Stimulated activated naive CD8-positive, alpha-beta T cell treated with anti-CD3 and anti-CD28 coated beads, Interleukin-15, Interleukin-2, amounts not matched to agents 100 U/mL and 50 U/mL, for 24 hours (primary cell): ENCODE data around the gene GBA3.

Source experiments
- ATAC-seq: fragments of 150-1000 bp; cut with Tn5 transposase; one replicate; pipeline ENCODE4 v1.10.0; 2021
- DNase-seq: peaks from one replicate; pipeline ENCODE4 v3.0.0; 2021

The GBA3 gene

DNA sequence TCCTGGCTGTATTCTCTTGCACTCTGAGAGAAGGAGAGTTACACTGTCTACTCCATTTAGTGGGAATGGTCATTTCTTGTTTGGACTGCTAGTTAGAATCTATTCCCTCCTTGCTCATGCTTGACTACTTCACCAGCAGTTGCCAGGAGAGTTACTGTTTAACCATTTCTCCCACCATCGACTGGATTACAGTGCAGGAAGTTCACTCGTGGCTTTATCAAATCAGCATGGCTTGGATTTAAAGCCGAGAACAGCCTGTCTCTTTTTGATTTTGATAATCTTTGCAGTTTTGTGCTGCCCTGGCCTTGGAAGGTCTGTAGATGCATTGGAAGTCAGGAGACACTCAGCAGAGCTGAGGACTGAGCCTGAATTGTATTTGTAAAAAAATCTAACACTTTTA, 3.2 kb downstream of the GBA3 start:
- ATAC-seq (no peak), DNase-seq (no peak)

DNA sequence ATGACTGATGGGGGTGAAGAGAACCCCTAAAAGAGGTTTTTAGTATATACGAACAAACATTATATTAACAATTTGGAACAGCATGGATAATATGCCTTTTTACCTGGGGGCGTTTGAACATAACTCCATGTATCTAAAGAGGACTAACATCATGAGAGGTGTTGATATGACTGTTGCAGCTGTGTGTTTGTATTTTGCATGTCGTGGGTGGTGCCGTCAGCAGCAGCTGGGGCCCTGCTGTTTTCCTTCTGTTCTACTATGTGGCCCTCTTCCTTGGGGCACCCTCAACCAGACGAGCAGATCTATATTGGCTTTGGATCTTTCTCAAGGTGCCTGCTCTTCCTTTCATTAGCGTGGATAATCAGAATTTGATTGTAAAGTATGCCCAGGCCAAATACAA, 11.2 kb downstream of the GBA3 start:
- no peak for ATAC-seq
- DNase-seq: no peak

DNA sequence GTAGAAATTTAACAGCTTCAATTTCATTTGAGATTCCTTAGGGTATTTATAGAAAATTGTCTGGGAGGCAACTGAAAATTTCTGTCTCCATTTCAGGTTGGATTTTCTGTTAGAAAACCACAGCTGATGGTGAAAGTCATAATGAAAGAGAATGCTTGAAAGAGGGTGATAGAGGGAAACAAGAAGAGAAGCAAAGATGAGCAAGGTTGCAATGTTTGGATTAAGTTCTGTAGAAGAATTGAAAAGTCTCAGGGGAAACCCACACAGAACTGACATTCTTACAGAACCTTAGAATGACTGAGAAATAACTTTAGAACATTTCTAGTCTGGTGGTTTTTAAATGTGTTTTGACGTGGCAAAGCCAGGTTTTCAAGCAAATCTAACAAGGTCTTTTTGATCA, 14.7 kb downstream of the GBA3 start:
- DNase-seq (no peak), ATAC-seq (no peak)

DNA sequence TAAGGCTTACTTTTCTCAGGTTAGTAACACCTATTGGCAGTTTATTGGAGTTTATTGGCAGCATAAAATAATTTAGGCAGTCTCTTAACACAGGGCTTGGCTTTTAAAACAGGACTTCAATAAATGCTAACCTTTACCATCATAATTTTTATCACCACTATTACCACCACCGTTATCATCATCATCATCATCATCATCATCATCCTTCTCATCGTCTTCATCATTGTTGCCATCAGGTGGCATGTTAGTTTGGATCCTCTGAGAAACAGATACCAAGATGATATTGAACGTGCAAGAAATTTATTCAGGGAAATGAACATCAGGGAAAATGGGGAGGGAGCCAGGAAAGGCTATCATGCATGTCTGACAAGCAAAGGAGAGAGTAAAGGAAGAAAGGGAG, 16.2 kb downstream of the GBA3 start:
- ATAC-seq: no peak

DNA sequence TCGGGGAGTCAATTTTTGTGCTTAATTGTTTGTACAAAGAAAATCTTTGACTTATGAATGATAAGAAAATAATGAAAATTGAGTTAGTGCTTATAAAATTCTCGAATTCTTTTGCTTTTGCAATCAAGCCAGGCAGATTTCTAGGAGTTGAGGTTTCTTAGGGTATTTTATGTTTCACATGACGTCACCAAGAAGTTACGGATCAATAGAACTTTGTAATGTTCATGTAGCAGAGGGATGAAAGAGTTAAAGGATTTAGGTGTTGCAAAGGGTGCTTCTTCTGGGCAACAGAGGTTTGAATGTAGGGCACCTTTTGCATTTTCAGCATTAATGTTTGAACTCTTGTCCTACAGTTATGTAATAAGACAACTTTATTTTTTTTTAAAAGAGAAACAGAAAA, 19.4 kb downstream of the GBA3 start:
- DNase-seq: no peak
- no peak for ATAC-seq

More for the DNA sequence above, 16.2 kb downstream of the GBA3 start:
- DNase-seq: no peak

DNA sequence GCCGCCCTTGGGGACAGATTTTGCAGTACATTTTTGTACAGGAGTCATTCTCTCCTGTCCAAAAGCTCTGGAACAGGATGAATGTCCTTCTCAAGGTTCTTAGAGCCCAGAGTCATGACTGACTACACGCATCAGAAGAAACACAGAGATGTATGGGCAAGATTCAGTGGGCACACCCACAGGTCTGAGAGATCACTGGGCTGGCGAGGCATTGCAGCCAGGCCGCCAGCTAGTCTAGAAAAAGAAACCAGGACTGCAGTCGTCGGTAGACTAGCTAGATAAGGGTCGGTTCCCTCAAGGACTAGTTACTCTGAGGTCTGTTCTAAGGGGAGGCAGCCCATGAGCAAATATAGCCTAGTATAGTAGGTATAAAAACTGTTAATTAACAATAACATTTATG, 19.8 kb downstream of the GBA3 start:
- DNase-seq: no peak
- ATAC-seq: no peak

DNA sequence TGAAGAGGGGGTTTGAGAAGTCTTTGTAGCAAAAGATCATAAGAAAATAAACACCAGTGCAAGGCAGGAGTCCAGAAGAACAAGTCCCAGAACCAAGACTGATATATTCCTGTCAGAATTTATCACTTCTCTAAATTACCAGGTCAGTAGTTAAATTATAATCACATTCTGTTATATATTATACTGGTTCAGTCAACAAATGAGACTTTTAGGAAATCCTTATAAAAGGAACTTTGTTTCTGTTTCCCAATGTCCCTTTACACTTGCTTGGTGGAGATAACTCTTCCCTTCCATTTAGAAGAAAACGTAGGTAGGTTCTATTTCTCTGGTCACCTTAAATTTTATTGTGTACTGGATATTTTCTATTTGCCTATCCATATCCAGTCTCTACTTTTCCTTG, 21.1 kb downstream of the GBA3 start:
- DNase-seq: no peak
- ATAC-seq: no peak

DNA sequence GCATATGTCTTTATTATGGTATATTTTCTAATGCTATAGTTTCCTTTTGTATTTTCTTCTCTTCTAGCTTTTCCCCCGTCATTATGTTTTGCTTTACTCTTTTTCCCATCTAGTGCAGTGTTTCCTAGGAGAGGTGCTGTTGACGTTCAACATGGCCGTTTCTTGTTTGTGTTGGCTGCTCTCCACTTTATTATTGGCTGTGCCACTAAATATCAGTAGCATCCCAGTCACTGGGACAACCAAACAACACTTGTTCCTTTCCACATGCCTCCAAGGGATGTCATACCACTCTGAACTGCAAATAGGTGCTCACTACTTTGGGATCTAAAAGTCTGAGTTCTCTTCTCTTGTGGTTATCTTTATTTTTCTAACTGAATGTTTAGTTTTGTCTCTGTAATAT, 26.5 kb downstream of the GBA3 start:
- DNase-seq (no peak), ATAC-seq (no peak)

DNA sequence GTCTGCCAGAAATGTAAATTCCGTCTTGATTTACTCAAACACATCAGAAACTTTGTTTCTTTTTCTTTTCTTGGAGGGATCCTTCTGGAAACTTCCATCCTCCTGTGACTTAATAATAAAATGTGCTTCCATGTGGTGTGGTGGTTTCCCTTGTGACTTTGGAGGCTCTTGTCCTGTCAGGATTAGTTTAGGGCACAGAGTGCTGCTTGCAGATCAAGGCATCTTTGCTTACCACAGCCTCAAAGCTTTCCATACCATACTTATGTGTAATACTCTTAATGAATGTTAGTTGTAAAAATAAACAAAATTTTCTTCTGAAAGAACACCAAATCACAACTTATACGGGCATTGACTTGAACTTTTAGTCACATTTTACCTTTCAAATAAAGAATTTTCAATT, 27.4 kb downstream of the GBA3 start:
- ATAC-seq: no peak
- DNase-seq: no peak

DNA sequence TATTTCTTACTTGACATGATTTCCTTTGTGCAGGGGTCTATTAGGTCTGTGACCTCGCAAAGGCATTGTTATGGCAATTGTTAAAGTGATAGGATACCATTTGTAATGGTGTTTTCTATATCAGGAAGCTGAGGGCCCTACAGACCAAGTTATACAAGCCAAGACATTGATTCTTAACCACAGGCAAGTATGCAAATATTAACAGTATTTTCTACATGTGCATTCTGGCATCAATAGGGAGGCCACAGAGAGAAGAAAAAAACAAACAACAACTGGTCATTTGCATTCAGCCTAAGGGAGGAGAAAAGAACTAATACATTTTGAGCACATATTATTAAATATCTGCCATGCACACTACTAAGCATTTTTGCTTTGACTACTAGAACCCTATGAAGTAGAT, 28.5 kb downstream of the GBA3 start:
- DNase-seq: no peak
- no peak for ATAC-seq

DNA sequence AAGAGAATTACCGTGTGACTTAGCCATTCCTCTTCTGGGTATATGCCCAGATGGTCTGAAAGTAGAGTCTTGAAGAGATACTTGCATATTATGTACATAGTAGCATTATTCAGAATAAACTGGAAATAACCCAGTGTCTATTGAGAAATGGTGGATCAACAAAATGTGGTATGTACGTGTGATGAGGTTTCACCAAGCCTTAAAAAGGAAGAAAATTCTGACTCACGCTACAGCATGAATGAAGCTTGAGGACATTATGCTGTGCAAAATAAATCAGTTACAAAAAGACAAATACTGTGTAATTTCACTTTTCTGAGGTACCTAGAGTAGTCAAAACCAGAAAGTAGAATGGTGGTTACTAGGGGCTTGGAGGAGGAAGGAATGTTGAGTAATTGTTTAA, 37.3 kb downstream of the GBA3 start:
- ATAC-seq: no peak
- DNase-seq: no peak

DNA sequence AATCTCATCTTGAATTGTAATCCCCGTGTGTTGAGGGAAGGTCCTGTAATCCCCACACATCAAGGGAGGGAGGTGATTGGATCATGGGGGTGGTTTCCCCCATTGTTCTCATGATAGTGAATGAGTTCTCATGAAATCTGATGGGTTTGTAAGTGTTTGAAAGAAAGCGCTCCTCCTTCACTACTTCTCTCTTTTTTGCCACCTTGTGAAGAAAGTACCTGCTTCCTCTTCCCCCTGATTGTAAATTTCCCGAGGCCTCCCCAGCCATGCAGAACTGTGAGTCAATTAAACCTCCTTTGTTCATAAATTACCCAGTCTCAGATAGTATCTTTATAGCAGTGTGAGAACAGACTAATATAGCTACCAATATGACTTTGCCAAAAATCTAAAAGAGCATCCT, 41.1 kb downstream of the GBA3 start:
- ATAC-seq: no peak

DNA sequence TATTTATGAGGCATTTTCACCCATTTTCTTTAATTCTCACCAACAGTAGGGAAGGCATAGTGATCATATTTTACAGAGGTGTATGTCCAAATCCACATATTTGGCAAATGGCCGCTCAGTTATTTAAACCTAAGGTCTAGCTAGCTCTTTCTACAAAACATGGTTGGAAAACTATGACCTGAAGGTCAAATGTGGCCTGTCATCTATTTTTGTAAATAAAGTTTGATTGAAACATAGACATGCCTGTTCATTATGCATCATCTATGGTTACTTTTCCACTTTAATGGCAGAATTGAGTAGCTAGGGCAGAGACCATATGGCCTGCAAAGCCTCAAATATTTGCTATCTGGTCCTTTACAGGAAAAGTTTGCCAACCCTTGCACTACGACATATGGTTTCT, 44.2 kb downstream of the GBA3 start:
- no peak for DNase-seq
- no peak for ATAC-seq

More for the DNA sequence above, 41.1 kb downstream of the GBA3 start:
- DNase-seq: no peak

DNA sequence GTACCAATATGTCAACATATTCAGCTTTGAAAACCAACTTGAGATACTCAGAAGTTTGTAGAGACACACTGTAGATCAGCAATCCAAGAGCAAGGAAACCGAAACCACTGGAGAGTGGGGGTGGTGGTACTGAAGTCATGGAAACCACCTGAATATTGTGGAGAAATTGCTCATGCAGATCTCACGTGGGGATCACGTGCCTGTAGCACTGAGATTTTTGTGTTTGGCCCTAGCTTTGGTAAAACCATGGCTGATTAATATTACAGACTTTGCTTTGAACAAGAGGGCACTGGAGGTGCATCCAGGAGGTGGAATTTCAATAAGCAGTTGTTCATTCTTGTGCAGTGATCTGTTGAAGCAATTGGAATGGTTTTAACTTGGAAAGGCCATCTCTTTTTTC, 47.2 kb downstream of the GBA3 start:
- no peak for DNase-seq
- ATAC-seq: no peak

DNA sequence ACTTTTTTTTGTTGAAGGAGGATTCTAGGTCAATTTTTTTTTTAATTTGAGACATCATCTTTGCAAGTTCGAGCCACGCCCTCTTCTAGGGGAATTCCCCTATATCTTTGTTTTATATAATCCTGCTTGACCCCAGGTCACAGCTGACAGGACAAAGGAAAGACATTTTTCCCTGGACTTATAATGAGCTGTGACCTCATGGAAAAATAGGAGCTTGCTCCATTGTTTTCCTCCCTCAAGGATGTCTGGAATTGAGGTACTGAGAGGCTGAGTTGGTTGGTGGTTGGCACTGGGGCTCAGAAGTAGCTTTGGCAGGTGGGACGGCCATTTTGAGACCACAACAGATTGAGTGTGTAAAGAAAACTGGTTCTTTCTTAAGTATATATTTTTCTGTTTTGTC, 49.0 kb downstream of the GBA3 start:
- DNase-seq: no peak
- no peak for ATAC-seq

DNA sequence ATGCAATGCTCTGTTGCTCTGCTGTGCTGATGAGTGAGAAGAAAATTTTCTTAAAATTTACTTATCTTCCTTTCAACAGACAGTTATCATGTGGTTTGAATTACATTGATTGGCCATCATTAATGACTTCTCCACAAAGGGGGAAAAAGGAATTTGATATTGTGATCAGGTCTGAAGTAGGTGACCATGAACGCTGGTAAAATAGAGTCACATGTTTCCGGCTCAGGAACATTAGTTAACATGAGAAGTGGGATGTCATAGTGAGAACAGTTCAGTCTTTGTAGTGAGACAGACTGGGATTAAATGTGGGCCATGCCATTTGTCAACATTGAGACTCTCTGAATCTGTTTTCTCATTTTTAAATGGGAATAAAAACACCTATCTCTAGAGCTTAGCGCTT, 50.6 kb downstream of the GBA3 start:
- DNase-seq (no peak), ATAC-seq (no peak)

DNA sequence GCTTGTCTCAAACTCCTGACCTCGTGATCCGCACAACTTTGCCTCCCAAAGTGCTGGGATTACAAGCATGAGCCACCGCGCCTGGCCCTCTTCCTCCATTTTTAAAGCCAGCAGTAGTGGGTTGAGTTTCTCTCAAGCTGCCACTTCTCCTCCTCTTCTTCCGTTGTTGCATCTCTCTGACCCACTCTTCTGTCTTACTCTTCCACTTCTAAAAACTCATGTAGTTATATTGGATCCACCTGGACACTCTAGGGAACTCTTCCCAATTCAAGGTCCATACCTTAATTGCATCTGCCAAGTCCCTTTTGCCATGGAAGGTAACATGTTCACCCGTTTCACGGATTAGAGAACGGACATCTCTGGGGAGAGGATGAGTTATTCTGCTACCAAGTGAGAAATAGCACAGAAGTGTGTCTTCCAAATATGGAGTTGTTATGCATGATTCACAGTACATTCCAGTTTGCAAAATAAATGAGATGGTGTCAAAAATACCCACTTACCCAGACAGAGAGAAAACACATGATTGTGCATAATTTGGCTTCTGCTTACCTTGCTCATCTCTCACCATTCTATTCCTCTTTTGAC, 51.8 kb downstream of the GBA3 start:
- ATAC-seq (no peak), DNase-seq (no peak)

DNA sequence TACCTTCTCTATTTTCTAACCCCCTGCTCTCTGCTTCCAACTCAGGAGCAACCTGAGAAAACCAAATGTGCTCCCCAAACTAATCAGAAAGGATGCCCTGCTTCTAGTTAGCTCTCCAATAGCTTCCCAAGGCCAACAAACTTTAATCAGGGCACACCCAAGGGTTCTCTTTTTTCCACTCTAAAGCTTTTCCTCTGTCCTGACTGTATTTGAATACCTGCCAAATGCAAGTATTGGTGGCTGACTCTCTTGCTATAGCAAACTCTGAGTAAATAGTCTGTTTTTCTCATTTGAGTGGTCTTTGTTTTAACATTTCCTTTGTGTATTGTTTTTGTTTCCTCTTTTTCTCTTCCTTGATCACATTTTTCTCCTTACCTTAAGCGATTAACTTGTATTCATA, 52.5 kb downstream of the GBA3 start:
- DNase-seq: no peak
- no peak for ATAC-seq

DNA sequence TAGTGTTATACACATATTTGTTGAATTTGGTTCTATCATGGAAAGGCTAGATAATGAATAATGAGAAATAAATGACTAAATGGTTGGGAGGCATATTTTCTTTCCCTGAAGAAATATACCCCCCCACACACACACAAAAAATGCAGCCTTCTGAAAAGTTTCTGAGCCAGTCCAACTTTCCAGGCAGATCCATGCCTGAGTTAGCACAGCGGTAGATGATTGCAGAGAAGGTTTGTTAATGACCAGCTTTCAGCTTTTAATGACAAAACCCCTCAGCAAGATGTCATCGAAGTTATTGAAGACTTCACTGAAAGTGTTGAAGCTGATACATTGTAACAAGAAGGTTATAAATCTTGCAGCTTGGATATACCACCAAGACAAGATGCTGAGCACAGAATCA, 61.4 kb downstream of the GBA3 start:
- ATAC-seq (no peak), DNase-seq (no peak)

DNA sequence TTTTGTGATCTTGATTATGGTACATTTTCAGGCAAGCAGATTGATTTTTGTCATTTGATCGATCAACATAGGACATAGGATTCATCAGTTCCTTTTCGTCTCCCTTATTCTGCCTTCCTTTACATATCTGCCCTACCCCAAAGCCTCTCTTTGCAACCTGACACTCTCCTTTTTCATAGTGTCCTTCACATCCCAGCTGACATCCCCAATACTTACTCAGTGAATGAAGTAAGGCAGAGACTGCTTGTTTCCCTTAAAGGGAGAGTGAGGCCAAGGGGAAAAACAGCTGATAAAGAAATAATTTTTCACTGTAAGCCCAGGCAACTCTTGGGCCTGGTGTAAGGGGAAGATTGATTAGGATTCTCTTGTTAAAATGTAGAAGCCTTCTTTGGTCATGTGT, 69.8 kb downstream of the GBA3 start:
- ATAC-seq: no peak
- DNase-seq: no peak

DNA sequence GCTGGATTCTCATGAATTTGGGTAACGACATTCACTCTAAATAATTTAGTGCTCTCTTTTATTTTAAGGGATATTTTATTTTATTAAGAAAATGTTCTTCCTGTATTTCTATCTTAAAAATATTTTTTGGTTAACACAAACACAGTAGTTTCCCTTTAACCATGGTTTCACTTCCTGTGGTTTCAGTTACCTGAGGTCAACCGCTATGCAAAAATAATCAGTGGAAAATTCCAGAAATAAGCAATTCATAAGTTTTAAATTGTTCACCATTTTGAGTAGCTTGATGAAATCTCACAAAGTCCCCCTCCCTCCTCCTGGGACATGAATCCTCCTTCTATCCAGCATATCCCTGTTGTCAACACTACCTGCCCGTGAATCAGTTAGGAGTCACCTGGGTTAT, 71.4 kb downstream of the GBA3 start:
- DNase-seq (no peak), ATAC-seq (no peak)

DNA sequence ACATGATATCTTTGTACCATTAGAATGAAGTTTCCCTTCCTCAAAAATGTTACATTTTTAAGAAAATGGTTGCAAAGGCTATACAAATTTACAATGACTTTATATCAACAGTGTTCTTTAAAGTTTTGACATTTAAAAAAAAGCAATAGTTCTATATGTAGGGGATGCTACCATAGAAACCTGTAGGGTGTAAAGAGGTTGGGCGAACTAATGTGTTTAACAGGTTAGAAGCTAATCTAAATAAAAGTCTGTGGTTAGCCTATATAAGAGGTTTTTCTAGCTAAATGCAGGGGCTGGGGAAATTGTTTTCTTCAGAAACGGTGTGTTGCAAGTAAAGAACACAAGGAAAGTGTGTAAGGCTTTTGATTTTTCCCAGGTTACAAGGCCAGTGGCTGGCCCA, 73.3 kb downstream of the GBA3 start:
- DNase-seq (no peak), ATAC-seq (no peak)

DNA sequence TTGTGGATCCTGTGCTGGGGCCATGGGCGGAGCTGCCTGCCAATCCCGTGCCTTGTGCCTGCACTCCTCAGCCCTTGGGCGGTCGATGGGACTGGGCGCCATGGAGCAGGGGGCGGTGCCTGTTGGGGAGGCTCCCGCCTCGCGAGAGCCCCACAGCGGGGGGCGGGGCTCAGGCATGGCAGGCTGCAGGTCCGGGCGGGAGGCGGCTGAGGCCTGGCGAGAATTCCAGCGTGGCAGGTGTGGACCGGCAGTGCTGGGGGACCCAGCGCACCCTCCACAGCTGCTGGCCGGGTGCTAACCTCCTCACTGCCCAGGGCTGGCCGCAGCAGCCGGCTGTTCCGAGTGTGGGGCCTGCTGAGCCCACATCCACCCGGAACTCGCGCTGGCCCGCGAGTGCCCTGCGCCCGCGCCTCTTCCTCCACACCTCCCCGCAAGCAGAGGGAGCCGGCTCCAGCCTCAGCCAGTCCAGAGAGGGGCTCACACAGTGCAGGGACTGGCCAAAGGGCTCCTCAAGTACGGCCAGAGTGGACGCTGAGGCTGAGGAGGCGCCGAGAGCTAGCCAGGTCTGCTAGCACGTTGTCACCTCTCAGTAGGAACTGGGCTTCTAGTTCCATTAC, 85.9 kb downstream of the GBA3 start:
- DNase-seq (no peak), ATAC-seq (no peak)

DNA sequence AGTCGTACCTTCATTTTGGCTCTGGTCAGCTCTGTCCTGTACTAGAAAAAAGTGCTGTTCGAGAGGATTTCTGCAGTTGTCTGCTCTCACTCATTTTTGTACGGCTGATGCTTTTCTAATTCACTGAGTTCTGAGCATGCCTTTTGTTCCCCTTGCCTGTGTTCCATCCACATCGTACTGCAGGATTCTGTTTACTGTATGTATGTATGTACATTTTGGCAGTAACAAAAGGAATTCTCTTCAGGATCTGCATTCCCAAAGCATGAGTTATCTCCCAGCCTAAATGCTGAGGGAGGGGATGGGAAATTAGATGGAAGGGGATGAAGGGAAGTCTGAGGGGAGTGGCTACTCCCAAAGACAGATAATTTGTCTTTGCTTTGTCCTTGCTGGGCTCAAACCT, 87.6 kb downstream of the GBA3 start:
- DNase-seq: no peak
- ATAC-seq: no peak

DNA sequence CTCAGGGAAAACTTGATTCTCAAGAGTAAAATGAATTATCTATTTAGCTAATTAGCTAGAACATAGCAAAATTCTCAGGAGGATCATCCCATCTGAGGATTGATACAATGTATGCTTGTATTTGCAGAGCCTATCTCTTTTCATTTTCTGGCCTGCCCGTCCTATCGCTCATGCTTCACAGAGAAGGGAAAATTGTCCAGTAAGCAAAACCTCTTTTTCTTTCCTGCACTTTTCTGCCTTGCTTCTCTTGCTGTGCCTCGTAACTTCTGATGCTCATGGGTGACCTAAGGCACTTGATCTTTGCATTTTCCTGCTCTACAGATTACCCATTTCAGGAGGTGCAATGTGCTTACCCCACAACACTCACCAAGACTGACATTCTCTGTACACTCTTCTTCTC, 88.1 kb downstream of the GBA3 start:
- no peak for DNase-seq

More for the DNA sequence above, 88.1 kb downstream of the GBA3 start:
- ATAC-seq: no peak
